ENCODE results near the gene FSD1L. TPM values are rescaled to one million over a fixed set of nuclear protein-coding genes. Genes with fewer than 3 reads are reported as not detected.

Gene FSD1L
- total and polyA plus RNA-seq, 2 experiments from 2014 or later = 8.8 to 10.1 TPM

- H3K27me3 ChIP-seq = no peaks in the 10 kb centered on the region
- no peak for DNase-seq (ENCODE audit: low read depth in 1 of 2, low spot score in 1 of 2)
- H3K9me3 ChIP-seq (ENCODE audit: low read depth) = no peaks in the 10 kb centered on the region
- peaks cover 29% of the 10 kb centered on the region for H3K4me1 ChIP-seq (ENCODE audit: low read depth)
- TF ChIP-seq CTCF (IDR thresholded peaks at IDR 0.05; ENCODE audit: low read depth, low read length) = no peak
- H3K36me3 ChIP-seq = no peaks in the 10 kb centered on the region
- H3K27ac ChIP-seq = peak overlapping the region; percentile 83
- H3K4me3 ChIP-seq = no peak overlapping the region
These were observed 41.5 kb upstream of the FSD1L start for GRCh38 chr9:105406369-105406768.

- Histone ChIP-seq H3K36me3 (no peaks in the 10 kb centered on the region), H3K27me3 (no peaks in the 10 kb centered on the region), H3K9me3 (ENCODE audit: low read depth) (no peaks in the 10 kb centered on the region), H3K4me1 (ENCODE audit: low read depth) (no peaks in the 10 kb centered on the region), H3K4me3 (no peak overlapping the region), H3K27ac (peak overlapping the region; percentile 18)
- peak; percentile 44 for TF ChIP-seq CTCF (IDR thresholded peaks at IDR 0.05; ENCODE audit: low read depth, low read length)
- DNase-seq (ENCODE audit: low read depth in 1 of 2, low spot score in 1 of 2) = peak; percentile 35 to 61
These were observed 34.3 kb upstream of the FSD1L start for GRCh38 chr9:105413525-105413924.

- Histone ChIP-seq H3K4me1 (ENCODE audit: low read depth) (no peaks in the 10 kb centered on the region), H3K27me3 (no peaks in the 10 kb centered on the region), H3K36me3 (no peaks in the 10 kb centered on the region), H3K4me3 (no peak overlapping the region), H3K9me3 (ENCODE audit: low read depth) (no peaks in the 10 kb centered on the region), H3K27ac (no peak overlapping the region)
- TF ChIP-seq CTCF (IDR thresholded peaks at IDR 0.05; ENCODE audit: low read depth, low read length) = peak; percentile 82
- peak; percentile 70 to 87 for DNase-seq (ENCODE audit: low read depth in 1 of 2, low spot score in 1 of 2)
These were observed 32.7 kb upstream of the FSD1L start for GRCh38 chr9:105414947-105415661.

DNA sequence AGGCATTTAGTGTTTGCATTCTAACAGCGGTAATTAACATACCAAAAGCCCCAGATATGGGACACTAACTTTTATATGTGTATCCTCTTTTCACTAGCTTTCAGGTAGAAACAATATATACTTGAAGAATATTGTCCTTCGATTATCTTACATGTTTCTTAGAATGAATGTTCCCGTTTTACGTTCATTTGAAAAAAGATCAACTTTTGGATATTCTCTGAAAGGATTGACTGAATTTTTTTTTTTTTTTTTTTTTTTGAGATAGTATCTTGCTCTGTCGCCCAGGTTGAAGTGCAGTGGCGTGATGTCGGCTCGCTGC, 32.2 kb upstream of the FSD1L start:
- Histone ChIP-seq H3K27ac (no peak overlapping the region), H3K4me1 (ENCODE audit: low read depth) (no peaks in the 10 kb centered on the region), H3K9me3 (ENCODE audit: low read depth) (no peaks in the 10 kb centered on the region), H3K4me3 (no peak overlapping the region), H3K27me3 (no peaks in the 10 kb centered on the region), H3K36me3 (no peaks in the 10 kb centered on the region)
- no peak for TF ChIP-seq CTCF (IDR thresholded peaks at IDR 0.05; ENCODE audit: low read depth, low read length)
- no peak for DNase-seq (ENCODE audit: low read depth in 1 of 2, low spot score in 1 of 2)

- no peak for DNase-seq (ENCODE audit: low read depth in 1 of 2, low spot score in 1 of 2)
- Histone ChIP-seq H3K36me3 (no peaks in the 10 kb centered on the region), H3K4me1 (ENCODE audit: low read depth) (no peaks in the 10 kb centered on the region), H3K9me3 (ENCODE audit: low read depth) (no peaks in the 10 kb centered on the region), H3K27me3 (no peaks in the 10 kb centered on the region), H3K4me3 (no peak overlapping the region), H3K27ac (no peak overlapping the region)
- no peak for TF ChIP-seq CTCF (IDR thresholded peaks at IDR 0.05; ENCODE audit: low read depth, low read length)
These were observed 31.0 kb upstream of the FSD1L start for GRCh38 chr9:105416840-105417239.

All from cardiac muscle cell (in vitro differentiated cells and primary cell).